GM13976 (cell line): Measurements from ENCODE around the gene MACO1.
"Not testable (repeated sequence)": the region's sequence is repeated elsewhere in the genome, so short reads cannot be mapped to it uniquely, and the experiment has no call there.

Experiments
- DNase-seq: peaks from one replicate; pipeline ENCODE4 v3.0.0; 2012; ENCODE audit warnings: low spot score
- CTCF ChIP-seq: IDR thresholded peaks from 2 replicates; pipeline ENCODE4 v1.5.1; 2012; ENCODE audit warnings: borderline replicate concordance, mild to moderate bottlenecking; ENCODE audit not compliant: insufficient read depth; ENCODE audit errors: extremely low read depth, missing control alignments, control extremely low read depth
- in situ Hi-C: fragments of 300-500 bp; cut with MboI; formaldehyde crosslinking; loops from one replicate; pipeline ENCODE4 v1.12.0; 2022; ENCODE audit warnings: low sequenced_read_pairs, mixed read lengths, inconsistent platforms; ENCODE audit not compliant: unreplicated experiment

Gene MACO1

DNA sequence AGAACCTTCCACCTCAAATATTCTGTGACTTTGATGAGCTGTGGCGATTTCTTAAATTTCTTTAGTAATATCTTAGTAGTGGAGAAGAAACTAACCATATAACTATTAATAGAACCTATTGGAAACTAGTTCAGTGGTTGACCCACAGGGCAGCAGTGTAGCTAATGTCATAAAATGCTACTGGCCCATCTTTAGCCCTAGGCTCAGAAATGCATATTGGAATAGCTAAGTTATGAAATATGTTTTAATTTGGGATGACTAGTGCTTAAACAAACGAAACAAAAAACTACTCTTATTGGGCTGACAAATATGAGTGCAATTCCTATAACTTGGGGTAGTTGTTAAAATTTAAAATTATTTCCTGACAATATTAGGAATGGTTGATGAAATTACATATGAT, 20.2 kb downstream of the MACO1 start:
- TF ChIP-seq CTCF, result no peak
- DNase-seq, result no peak
- in situ Hi-C loops, result no loop called here

DNA sequence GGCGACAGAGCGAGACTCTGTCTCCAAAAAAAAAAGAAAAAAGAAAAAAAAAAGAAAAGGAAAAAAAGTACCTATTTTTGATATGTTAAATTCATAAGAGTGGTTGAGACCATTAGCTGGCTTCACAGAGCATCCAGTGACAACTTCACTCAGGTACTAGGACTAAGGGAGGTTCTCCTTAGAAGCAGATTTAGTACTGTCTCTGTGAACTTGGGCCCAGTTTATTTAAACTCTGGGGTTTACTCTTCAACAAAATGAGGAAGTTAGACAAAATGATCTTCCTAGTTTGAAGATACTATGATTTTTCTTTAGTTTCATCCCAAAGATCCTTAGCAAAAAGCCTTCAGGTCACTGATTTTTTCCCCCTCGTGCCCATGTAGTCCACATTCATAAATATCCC, 21.2 kb downstream of the MACO1 start:
- TF ChIP-seq CTCF, result no peak
- in situ Hi-C loops, result no loop called here
- DNase-seq, result peak; percentile 19

DNA sequence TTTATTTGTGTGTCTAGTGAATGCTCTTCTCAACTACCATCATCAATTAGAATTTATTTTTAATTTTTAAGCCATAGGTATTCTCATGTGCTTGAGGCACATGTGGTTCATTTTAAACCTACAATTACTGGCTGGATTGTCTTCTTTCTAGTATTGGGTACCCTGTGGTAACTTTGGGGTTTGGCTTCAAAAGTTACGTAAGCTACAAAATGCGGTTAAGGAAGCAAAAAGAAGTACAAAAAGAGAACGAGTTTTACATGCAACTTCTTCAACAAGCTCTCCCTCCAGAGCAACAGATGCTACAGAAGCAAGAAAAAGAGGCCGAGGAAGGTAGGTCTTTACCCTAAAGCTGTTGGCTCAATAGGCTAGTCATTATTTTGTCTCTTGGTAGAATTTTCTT, 25.8 kb downstream of the MACO1 start:
- in situ Hi-C loops, result no loop called here
- DNase-seq, result no peak
- TF ChIP-seq CTCF, result no peak

GRCh38 chr1:25458541-25459298, 28.0 kb downstream of the MACO1 start:
- no peak for TF ChIP-seq CTCF
- no peak for DNase-seq
- in situ Hi-C loops, result no loop called here

DNA sequence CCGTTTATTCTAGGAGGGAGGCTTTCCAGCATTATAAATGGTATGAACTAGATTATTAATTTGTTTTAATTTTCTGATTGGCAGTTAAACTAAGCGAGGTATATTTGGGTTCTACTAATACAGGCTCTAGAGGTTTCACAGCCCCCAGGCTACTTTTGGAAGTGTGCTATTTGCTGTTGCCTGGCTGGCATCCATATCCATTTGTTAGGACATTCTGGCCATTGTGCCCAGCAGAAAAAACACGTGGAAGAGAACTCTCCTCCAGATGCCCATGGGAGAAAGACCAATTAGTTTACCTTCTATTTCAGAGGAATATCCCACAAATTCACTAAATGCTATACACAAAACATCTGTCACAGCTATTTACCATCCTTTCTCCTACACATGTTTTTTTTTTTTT, 29.3 kb downstream of the MACO1 start:
- no peak for DNase-seq
- TF ChIP-seq CTCF, result no peak
- in situ Hi-C loops, result no loop called here

DNA sequence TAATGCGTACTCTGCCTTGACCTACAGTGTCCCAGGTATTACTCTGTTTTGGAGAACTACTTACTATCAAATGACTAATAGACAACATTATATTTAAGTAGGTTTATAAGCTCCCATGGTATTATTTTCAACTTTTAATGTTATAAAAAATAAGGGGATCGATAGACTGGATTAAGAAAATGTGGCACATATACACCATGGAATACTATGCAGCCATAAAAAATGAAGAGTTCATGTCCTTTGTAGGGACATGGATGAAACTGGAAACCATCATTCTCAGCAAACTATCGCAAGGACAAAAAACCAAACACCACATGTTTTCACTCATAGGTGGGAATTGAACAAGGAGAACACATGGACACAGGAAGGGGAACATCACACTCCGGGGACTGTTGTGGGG, 30.1 kb downstream of the MACO1 start:
- in situ Hi-C loops, result not testable (repeated sequence)

GRCh38 chr1:25461849-25462248, 31.2 kb downstream of the MACO1 start:
- DNase-seq, result no peak
- no peak for TF ChIP-seq CTCF
- in situ Hi-C loops, result no loop called here

More for the DNA sequence above, 30.1 kb downstream of the MACO1 start:
- not testable (repeated sequence) for DNase-seq
